Gastrocnemius medialis (tissue), 4 donors: Measurements from ENCODE around the gene SASS6.

ENCODE experiments used
- POLR2A ChIP-seq, 2 donors: fragments of 450-650 bp; IDR thresholded peaks; one replicate each; pipeline ENCODE4 v1.6.1; 2017; ENCODE audit warnings: antibody characterized with exemption in 2 of 2, mild to moderate bottlenecking in 2 of 2, moderate library complexity in 2 of 2
- TF ChIP-seq, protein P1 (sequence below), 5 experiments: fragments of 450-650 bp in 3 of 5; fragments of 200-600 bp in 2 of 5; sonication (generic) in 2 of 5; IDR thresholded peaks in 4 of 5; conservative IDR thresholded peaks in 1 of 5; 1 replicate in 4 of 5; 2 replicates in 1 of 5; pipeline ENCODE4 v1.5.1; 2016 to 2019; ENCODE audit warnings: antibody characterized with exemption in 5 of 5, mild to moderate bottlenecking in 3 of 5, moderate library complexity in 3 of 5

DNA sequence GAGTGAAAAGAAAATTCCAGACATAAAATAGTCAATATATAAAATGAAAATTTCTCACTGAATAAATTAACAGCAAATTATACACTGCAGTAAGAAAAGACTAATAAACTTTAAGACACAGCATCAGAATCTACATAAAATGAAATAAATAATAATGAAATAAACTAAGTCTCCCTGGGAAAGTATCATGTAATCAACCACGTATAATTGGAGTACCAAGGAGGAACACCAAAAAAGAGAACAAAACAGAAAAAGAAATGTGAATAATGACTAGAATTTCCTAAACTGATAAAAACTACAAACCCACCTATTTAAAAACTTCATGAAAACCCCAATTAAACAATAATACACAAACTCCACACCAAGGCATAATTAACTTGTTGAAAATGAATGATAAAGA is 43.6 kb downstream of the SASS6 start:
- TF ChIP-seq, protein P1, sequence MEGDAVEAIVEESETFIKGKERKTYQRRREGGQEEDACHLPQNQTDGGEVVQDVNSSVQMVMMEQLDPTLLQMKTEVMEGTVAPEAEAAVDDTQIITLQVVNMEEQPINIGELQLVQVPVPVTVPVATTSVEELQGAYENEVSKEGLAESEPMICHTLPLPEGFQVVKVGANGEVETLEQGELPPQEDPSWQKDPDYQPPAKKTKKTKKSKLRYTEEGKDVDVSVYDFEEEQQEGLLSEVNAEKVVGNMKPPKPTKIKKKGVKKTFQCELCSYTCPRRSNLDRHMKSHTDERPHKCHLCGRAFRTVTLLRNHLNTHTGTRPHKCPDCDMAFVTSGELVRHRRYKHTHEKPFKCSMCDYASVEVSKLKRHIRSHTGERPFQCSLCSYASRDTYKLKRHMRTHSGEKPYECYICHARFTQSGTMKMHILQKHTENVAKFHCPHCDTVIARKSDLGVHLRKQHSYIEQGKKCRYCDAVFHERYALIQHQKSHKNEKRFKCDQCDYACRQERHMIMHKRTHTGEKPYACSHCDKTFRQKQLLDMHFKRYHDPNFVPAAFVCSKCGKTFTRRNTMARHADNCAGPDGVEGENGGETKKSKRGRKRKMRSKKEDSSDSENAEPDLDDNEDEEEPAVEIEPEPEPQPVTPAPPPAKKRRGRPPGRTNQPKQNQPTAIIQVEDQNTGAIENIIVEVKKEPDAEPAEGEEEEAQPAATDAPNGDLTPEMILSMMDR (IDR thresholded peaks at IDR 0.05 in 4 of 5, conservative IDR thresholded peaks at IDR 0.05 in 1 of 5), result no peak
- no peak for TF ChIP-seq POLR2A (IDR thresholded peaks at IDR 0.05)
